Thyroid gland (tissue), 4 donors: ENCODE data around the gene RNF187. TPM values are rescaled to one million over a fixed set of nuclear protein-coding genes. Genes with fewer than 3 reads are reported as not detected.
"Not testable (repeated sequence)": the region's sequence is repeated elsewhere in the genome, so short reads cannot be mapped to it uniquely, and the experiment has no call there.

ENCODE experiments used
- DNase-seq, 2 donors: peaks; one replicate each; pipeline ENCODE4 v3.0.0-alpha.2; 2019
- H3K27ac ChIP-seq, 3 donors: fragments of 200-600 bp; sonication (generic); 1 replicate in 2 of 3; 2 replicates in 1 of 3; pipeline ENCODE4 v1.5.1; 2016 to 2019; ENCODE audit warnings: mild to moderate bottlenecking in 1 of 3, moderate library complexity in 1 of 3
- H3K27me3 ChIP-seq: fragments of 200-600 bp; sonication (generic); one replicate; pipeline ENCODE4 v1.5.1; 2019
- H3K36me3 ChIP-seq, 2 donors: fragments of 200-600 bp; sonication (generic); one replicate each; pipeline ENCODE4 v1.5.1; 2016 to 2019
- H3K4me1 ChIP-seq, 2 donors: fragments of 200-600 bp; sonication (generic); one replicate each; pipeline ENCODE4 v1.5.1; 2017 to 2019
- H3K4me3 ChIP-seq, 3 donors: fragments of 200-600 bp; sonication (generic); replicated peaks in 1 of 3; 1 replicate in 2 of 3; 2 replicates in 1 of 3; pipeline ENCODE4 v1.5.1; 2016; ENCODE audit warnings: mild to moderate bottlenecking in 1 of 3
- H3K9me3 ChIP-seq: fragments of 200-600 bp; sonication (generic); one replicate; pipeline ENCODE4 v1.5.1; 2017
- POLR2A ChIP-seq, 2 donors: fragments of 450-650 bp; IDR thresholded peaks; one replicate each; pipeline ENCODE4 v1.6.1; 2017; ENCODE audit warnings: antibody characterized with exemption in 2 of 2, mild to moderate bottlenecking in 2 of 2, moderate library complexity in 1 of 2
- WGBS, 2 donors: methylation state at CpG; one replicate each; pipeline ENCODE4 v1.1.5; 2017; 5-methylcytosine and 5-hydroxymethylcytosine counted together
- intact Hi-C: fragments of 100-400 bp; cut with DNase I; formaldehyde crosslinking; loops from one replicate; pipeline ENCODE4 v1.15.1; 2023
- total RNA-seq, 4 donors: library from RNA; depleted of rRNA; stranded (reverse); fragments of >200 nt; gene quantifications; one replicate each; pipeline ENCODE4 v1.2.3, GENCODE V29; 2016
- TF ChIP-seq, protein P1 (sequence below), 6 experiments: fragments of 200-600 bp in 3 of 6; fragments of 450-650 bp in 3 of 6; sonication (generic) in 3 of 6; IDR thresholded peaks; one replicate each; pipeline ENCODE4 v1.5.1; 2016 to 2019; ENCODE audit warnings: antibody characterized with exemption in 6 of 6, mild to moderate bottlenecking in 2 of 6, inconsistent platforms in 1 of 6, moderate library complexity in 1 of 6

The RNF187 gene
- total RNA-seq, 4 donors from 2014 or later = 34.8 to 204 (median 98.4) TPM

DNA sequence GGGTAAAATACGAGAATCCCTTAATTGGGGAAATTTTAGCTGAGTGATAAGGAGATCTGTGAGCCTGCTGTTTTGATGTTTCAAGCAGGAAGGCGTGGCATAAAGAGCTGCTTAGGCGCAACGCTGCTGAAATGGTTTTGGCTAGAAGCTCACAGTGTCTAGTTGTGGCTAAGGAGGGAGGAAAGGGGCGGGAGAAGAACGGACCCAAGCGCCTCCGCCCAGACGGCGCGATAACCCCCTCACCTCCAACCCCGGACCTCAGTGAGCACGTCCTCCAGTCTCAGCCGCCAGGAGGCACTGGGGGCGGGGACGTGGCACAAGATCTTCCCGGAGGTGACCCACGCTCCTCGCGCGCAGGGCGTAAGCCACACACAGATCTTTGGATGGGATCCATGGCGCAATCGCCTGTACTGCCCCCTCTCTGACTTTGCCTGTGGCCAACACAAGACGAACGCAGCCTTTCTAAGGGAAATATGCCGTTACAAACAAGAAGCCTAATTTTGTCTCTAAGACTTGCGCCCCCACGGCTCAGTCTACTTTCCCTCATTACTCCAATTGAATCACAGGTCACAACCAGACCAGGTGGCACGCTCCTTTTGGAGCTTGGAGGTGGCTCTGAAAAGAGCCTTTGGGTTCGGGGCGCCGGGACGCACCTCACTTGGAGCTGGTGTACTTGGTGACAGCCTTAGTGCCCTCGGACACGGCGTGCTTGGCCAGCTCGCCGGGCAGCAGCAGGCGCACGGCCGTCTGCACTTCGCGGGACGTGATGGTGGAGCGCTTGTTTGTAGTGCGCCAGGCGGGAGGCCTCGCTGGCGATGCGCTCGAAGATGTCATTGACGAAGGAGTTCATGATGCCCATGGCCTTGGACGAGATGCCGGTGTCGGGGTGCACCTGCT, 23.4 kb upstream of the RNF187 start:
- Histone ChIP-seq H3K27me3 (peaks cover 11% of the 10 kb centered on the region), H3K4me3 (no peak overlapping the region), H3K36me3 (no peaks in the 10 kb centered on the region), H3K4me1 (peaks cover 0 to 8% of the 10 kb centered on the region in 2 donors), H3K9me3 (no peaks in the 10 kb centered on the region), H3K27ac (no peak overlapping the region)
- DNase-seq = peak in 1 of 2 donors; percentile 7
- TF ChIP-seq POLR2A (IDR thresholded peaks at IDR 0.05) = no peak
- TF ChIP-seq, protein P1, sequence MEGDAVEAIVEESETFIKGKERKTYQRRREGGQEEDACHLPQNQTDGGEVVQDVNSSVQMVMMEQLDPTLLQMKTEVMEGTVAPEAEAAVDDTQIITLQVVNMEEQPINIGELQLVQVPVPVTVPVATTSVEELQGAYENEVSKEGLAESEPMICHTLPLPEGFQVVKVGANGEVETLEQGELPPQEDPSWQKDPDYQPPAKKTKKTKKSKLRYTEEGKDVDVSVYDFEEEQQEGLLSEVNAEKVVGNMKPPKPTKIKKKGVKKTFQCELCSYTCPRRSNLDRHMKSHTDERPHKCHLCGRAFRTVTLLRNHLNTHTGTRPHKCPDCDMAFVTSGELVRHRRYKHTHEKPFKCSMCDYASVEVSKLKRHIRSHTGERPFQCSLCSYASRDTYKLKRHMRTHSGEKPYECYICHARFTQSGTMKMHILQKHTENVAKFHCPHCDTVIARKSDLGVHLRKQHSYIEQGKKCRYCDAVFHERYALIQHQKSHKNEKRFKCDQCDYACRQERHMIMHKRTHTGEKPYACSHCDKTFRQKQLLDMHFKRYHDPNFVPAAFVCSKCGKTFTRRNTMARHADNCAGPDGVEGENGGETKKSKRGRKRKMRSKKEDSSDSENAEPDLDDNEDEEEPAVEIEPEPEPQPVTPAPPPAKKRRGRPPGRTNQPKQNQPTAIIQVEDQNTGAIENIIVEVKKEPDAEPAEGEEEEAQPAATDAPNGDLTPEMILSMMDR (IDR thresholded peaks at IDR 0.05) = no peak
- intact Hi-C loops = no loop called here
- 3 to 5% methylated on average over 34 of the region's 56 CpGs for WGBS, 2 donors

DNA sequence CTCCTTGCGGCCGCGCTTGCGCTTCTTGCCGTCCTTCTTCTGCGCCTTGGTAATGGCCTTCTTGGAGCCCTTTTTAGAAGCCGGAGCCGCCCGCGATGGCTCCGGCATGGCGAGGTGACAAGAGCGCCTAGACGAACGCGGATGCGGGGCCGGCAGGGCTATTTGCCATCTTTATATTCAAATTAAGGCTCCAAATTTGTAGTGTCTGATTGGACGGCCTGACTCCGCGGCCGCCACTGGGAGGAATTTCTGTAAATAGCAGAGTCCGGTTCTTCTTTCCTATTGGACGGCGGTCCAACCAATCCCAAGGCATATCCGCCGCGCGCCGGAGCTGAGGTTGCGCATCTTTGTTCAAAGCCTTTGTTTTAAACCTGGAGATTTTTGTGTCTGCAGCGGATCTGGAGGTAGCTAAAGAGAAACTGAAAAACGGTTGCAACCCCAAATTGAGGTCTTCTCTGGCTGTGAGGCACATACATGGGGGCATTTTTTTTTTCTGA, 22.6 kb upstream of the RNF187 start:
- no peak overlapping the region for H3K4me3 ChIP-seq
- H3K27ac ChIP-seq = no peak overlapping the region
- H3K36me3 ChIP-seq = no peaks in the 10 kb centered on the region
- peaks cover 0 to 8% of the 10 kb centered on the region in 2 donors for H3K4me1 ChIP-seq
- peaks cover 13% of the 10 kb centered on the region for H3K27me3 ChIP-seq
- H3K9me3 ChIP-seq = no peaks in the 10 kb centered on the region
- 4 to 5% methylated on average over 28 to 33 of the region's 33 CpGs for WGBS, 2 donors
- TF ChIP-seq POLR2A (IDR thresholded peaks at IDR 0.05) = no peak
- TF ChIP-seq, protein P1 (IDR thresholded peaks at IDR 0.05) = peak in 1 of 6 experiments; percentile 5
- DNase-seq = peak; percentile 35 to 42
- intact Hi-C loops = no loop called here

DNA sequence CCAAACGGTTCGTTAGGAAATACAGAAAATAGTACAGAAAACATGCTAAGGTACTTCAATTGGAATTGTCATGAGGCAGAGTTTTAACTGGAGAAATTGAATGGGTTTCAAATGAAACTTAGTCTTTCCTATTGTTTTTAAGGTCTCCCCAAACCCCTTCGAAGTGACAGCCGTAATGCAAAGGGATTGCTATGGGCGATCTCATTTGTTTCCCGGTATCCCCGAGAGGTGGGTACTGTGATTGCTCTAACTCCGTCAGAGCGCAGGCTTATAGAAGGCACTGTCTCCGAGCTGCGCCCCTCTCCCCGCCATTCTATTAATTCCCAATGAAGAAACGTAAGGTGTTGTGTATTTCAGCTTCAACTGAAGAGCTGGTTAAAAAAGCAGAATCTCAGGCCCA, 22.0 kb upstream of the RNF187 start:
- Histone ChIP-seq H3K36me3 (no peaks in the 10 kb centered on the region), H3K4me3 (no peak overlapping the region), H3K9me3 (no peaks in the 10 kb centered on the region), H3K27ac (no peak overlapping the region), H3K27me3 (peaks cover 18% of the 10 kb centered on the region), H3K4me1 (peaks cover 0 to 8% of the 10 kb centered on the region in 2 donors)
- intact Hi-C loops = no loop called here
- DNase-seq = no peak
- TF ChIP-seq, protein P1 (IDR thresholded peaks at IDR 0.05) = no peak
- TF ChIP-seq POLR2A (IDR thresholded peaks at IDR 0.05) = no peak
- WGBS, 2 donors = 17 to 26% methylated on average over 13 of the region's 13 CpGs

DNA sequence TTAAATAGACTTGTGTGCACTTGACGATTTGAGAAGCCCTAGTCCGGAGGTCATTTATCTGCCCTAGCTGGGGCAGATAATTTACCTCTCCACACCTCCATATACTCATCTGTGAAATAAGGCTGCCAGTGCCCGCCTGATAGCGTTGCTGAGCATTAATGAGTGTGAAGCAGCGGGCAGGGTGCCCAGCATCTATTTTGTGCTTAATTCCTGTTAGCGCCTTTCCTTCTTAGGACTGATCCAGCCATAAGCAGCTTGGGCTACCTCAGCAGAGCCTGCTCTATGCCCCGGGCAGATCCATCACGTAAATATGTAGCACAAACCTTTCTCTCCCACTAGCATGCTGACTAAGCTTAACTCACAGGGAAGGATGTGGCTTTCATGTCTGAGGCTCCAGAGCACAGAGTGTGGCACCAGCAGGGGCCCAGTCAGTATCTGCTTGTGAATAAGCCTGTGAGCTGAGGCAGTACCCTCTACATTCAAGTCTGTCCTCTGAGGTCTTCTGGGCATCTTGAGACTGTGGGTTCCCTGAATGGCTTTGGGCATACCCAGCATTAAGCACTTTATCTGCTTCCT, 21.5 kb upstream of the RNF187 start:
- Histone ChIP-seq H3K9me3 (no peaks in the 10 kb centered on the region), H3K27ac (no peak overlapping the region), H3K4me3 (no peak overlapping the region), H3K36me3 (no peaks in the 10 kb centered on the region), H3K27me3 (peaks cover 18% of the 10 kb centered on the region), H3K4me1 (peaks cover 0 to 8% of the 10 kb centered on the region in 2 donors)
- 65 to 69% methylated on average over 8 of the region's 8 CpGs for WGBS, 2 donors
- TF ChIP-seq, protein P1 (IDR thresholded peaks at IDR 0.05) = no peak
- TF ChIP-seq POLR2A (IDR thresholded peaks at IDR 0.05) = no peak
- DNase-seq = no peak
- intact Hi-C loops = no loop called here

DNA sequence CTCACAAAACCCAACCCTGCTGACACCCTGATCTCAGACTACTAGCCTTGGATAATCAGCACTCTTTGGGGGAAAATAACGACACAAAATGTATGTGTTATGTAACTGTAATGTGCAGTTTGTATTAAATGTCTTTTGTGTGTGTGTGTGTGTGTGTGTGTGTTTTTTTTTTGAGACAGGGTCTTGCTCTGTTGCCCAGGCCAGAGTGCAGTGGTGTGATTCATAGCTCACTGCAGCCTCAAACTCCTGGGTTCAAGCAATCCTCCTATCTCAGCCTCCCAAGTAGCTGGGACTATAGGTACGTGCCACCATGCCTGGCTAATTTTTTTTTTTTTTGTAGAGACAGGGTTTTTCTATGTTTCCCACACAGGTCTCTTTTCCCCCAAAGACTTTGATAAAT, 19.0 kb upstream of the RNF187 start:
- H3K4me1 ChIP-seq, DNase-seq, H3K4me3 ChIP-seq, H3K27ac ChIP-seq, intact Hi-C loops, H3K9me3 ChIP-seq, H3K36me3 ChIP-seq: not testable (repeated sequence)
- H3K27me3 ChIP-seq = peaks cover 18% of the 10 kb centered on the region
- WGBS, 2 donors = 68% methylated on average over 2 of the region's 2 CpGs
